HCT116 (cell line): ENCODE results near the gene ITPR2. TPM values are rescaled to one million over a fixed set of nuclear protein-coding genes. Genes with fewer than 3 reads are reported as not detected.

ENCODE experiments used
- ATAC-seq: fragments of 200-7000 bp; cut with Tn5 transposase; 2 replicates; pipeline ENCODE4 v1.9.1; 2020; ENCODE audit warnings: mild to moderate bottlenecking, moderate library complexity
- BruUV-seq: library from RNA; stranded (reverse); fragments of 400-500 nt; replicated peaks from 2 replicates; lab custom pipeline; 2021; lab: Mats Ljungman, UMichigan
- CTCF ChIA-PET: fragments of 300-600 bp; sonication (Branson Sonifier 250); formaldehyde crosslinking; loops from one replicate; lab custom pipeline; 2021; ENCODE audit warnings: antibody characterized with exemption; lab: Charles Lee
- POLR2A ChIA-PET: fragments of 300-600, 350-600 bp; sonication (Branson Sonifier 250); formaldehyde crosslinking; loops from one replicate; lab custom pipeline; 2021; ENCODE audit warnings: antibody characterized with exemption; lab: Charles Lee
- RAD21 ChIA-PET, 2 experiments: fragments of 300-600 bp; sonication (Branson Sonifier 250); formaldehyde crosslinking; loops; one replicate each; lab custom pipeline; 2023; ENCODE audit warnings: low total read pairs in 2 of 2; ENCODE audit not compliant: uncharacterized antibody in 2 of 2, unreplicated experiment in 2 of 2, low non-redundant PET in 1 of 2; lab: Charles Lee
- DNase-seq: peaks from one replicate; pipeline ENCODE4 v3.0.0-alpha.2; 2010; ENCODE audit warnings: low read depth, low spot score
- H2AFZ ChIP-seq: fragments of 200-600 bp; shearing (Covaris generic), sonication (generic); 2 replicates; pipeline ENCODE4 v1.6.1; 2017; ENCODE audit warnings: low read depth, mixed run types, mixed read lengths, antibody characterized with exemption, low read length; ENCODE audit not compliant: poor library complexity, severe bottlenecking
- H3K27ac ChIP-seq: 2 replicates; pipeline ENCODE4 v1.5.1; 2012; ENCODE audit warnings: low read depth, low read length
- H3K27me3 ChIP-seq: fragments of 200-600 bp; sonication (generic); 2 replicates; pipeline ENCODE4 v1.6.1; 2016; ENCODE audit warnings: mixed run types, low read length, mixed read lengths; ENCODE audit not compliant: insufficient read depth
- H3K36me3 ChIP-seq, 2 experiments: fragments of 200-500 bp in 1 of 2; fragments of 200-600 bp in 1 of 2; sonication (Bioruptor generic) in 1 of 2; sonication (generic) in 1 of 2; 2 replicates each; pipeline versions ENCODE4 v1.5.1 to v1.6.1; 2014 to 2016; ENCODE audit warnings: low read length in 2 of 2, inconsistent platforms in 1 of 2, mixed read lengths in 1 of 2, mixed run types in 1 of 2; ENCODE audit not compliant: insufficient read depth in 2 of 2, control insufficient read depth in 1 of 2
- H3K4me1 ChIP-seq, 2 experiments: fragments of 200-600 bp in 1 of 2; sonication (generic) in 1 of 2; 2 replicates each; pipeline versions ENCODE4 v1.5.1 to v1.6.1; 2012 to 2017; ENCODE audit warnings: low read length in 2 of 2, inconsistent platforms in 1 of 2, mild to moderate bottlenecking in 1 of 2, mixed read lengths in 1 of 2, mixed run types in 1 of 2, moderate library complexity in 1 of 2; ENCODE audit not compliant: insufficient read depth in 2 of 2, control insufficient read depth in 1 of 2
- H3K4me2 ChIP-seq: fragments of 200-600 bp; sonication (generic); 2 replicates; pipeline ENCODE4 v1.6.1; 2017; ENCODE audit warnings: mixed run types, low read length, mixed read lengths
- H3K4me3 ChIP-seq, 2 experiments: fragments of 200-600 bp in 1 of 2; sonication (generic) in 1 of 2; replicated peaks in 1 of 2; 2 replicates each; pipeline ENCODE4 v1.5.1; 2011 to 2016; ENCODE audit warnings: low read length in 2 of 2, control low read depth in 1 of 2, low read depth in 1 of 2, mild to moderate bottlenecking in 1 of 2, mixed read lengths in 1 of 2, mixed run types in 1 of 2
- H3K79me2 ChIP-seq: fragments of 200-600 bp; sonication (generic); 2 replicates; pipeline ENCODE4 v1.6.1; 2017; ENCODE audit warnings: mild to moderate bottlenecking, mixed run types, low read length, moderate library complexity, mixed read lengths; ENCODE audit not compliant: insufficient read depth
- H3K9ac ChIP-seq: fragments of 200-600 bp; sonication (generic); 2 replicates; pipeline ENCODE4 v1.6.1; 2016; ENCODE audit warnings: low read length, mixed read lengths
- H3K9me2 ChIP-seq: fragments of 200-600 bp; sonication (generic), shearing (Covaris generic); 2 replicates; pipeline ENCODE4 v1.6.1; 2017; ENCODE audit warnings: mixed run types, mild to moderate bottlenecking, moderate library complexity; ENCODE audit not compliant: insufficient read depth
- H3K9me3 ChIP-seq, 2 experiments: fragments of 200-500 bp in 1 of 2; fragments of 200-600 bp in 1 of 2; sonication (Bioruptor generic) in 1 of 2; sonication (generic) in 1 of 2; 2 replicates each; pipeline ENCODE4 v1.6.1; 2014 to 2017; ENCODE audit warnings: low read length in 2 of 2, mixed read lengths in 2 of 2, inconsistent platforms in 1 of 2, low read depth in 1 of 2, mild to moderate bottlenecking in 1 of 2, mixed run types in 1 of 2, moderate library complexity in 1 of 2; ENCODE audit not compliant: control insufficient read depth in 1 of 2, insufficient read depth in 1 of 2
- H4K20me1 ChIP-seq: fragments of 200-600 bp; sonication (generic), shearing (Covaris generic); 2 replicates; pipeline ENCODE4 v1.6.1; 2017; ENCODE audit warnings: mixed run types, mild to moderate bottlenecking, moderate library complexity; ENCODE audit not compliant: insufficient read depth
- CBX3 ChIP-seq: IDR thresholded peaks from 2 replicates; pipeline ENCODE4 v1.6.1; 2012; ENCODE audit warnings: low read depth
- ELF1 ChIP-seq: IDR thresholded peaks from 2 replicates; pipeline ENCODE4 v1.6.1; 2012; ENCODE audit warnings: low read depth, borderline replicate concordance
- EZH2 ChIP-seq: fragments of 200-600 bp; sonication (generic); IDR thresholded peaks from 2 replicates; pipeline ENCODE4 v1.6.1; 2017; ENCODE audit warnings: antibody characterized with exemption, mixed run types
- EZH2phosphoT487 ChIP-seq: fragments of 200-600 bp; IDR thresholded peaks from 2 replicates; pipeline ENCODE4 v1.6.1; 2018; ENCODE audit warnings: antibody characterized with exemption, borderline replicate concordance
- FOSL1 ChIP-seq: IDR thresholded peaks from 2 replicates; pipeline ENCODE4 v1.6.1; 2012; ENCODE audit warnings: low read depth
- JUND ChIP-seq: IDR thresholded peaks from 2 replicates; pipeline ENCODE4 v1.6.1; 2012
- MAX ChIP-seq: IDR thresholded peaks from 2 replicates; pipeline ENCODE4 v1.6.1; 2012
- RAD21 ChIP-seq: IDR thresholded peaks from 2 replicates; pipeline ENCODE4 v1.6.1; 2012; ENCODE audit warnings: low read depth, mild to moderate bottlenecking
- SIN3A ChIP-seq: IDR thresholded peaks from 2 replicates; pipeline ENCODE4 v1.6.1; 2012; ENCODE audit warnings: low read depth
- SP1 ChIP-seq: IDR thresholded peaks from 2 replicates; pipeline ENCODE4 v1.6.1; 2012; ENCODE audit warnings: low read depth
- SRF ChIP-seq: IDR thresholded peaks from 2 replicates; pipeline ENCODE4 v1.6.1; 2012; ENCODE audit warnings: low read depth
- TCF7L2 ChIP-seq: IDR thresholded peaks from 2 replicates; pipeline ENCODE4 v1.7.0; 2011; ENCODE audit warnings: borderline replicate concordance, inconsistent platforms; ENCODE audit not compliant: insufficient read depth, insufficient read length; ENCODE audit errors: extremely low read depth
- YY1 ChIP-seq: IDR thresholded peaks from 2 replicates; pipeline ENCODE4 v1.6.1; 2011; ENCODE audit warnings: low read length, low read depth, moderate library complexity, mild to moderate bottlenecking; ENCODE audit not compliant: insufficient replicate concordance; ENCODE audit errors: extremely low read depth
- intact Hi-C: fragments of 100-400 bp; cut with micrococcal nuclease; formaldehyde crosslinking; loops from 2 replicates; pipeline ENCODE4 v1.10.0; 2022
- total RNA-seq: library from RNA; stranded (reverse); gene quantifications from one replicate; pipeline ENCODE4 v1.2.1, GENCODE V29; 2021; ENCODE audit not compliant: unreplicated experiment
- TF ChIP-seq, protein P1 (sequence below): IDR thresholded peaks from 2 replicates; pipeline ENCODE4 v1.6.1; 2012

Gene ITPR2
- total RNA-seq, 1 experiment from 2014 or later, result 6.5 TPM

DNA sequence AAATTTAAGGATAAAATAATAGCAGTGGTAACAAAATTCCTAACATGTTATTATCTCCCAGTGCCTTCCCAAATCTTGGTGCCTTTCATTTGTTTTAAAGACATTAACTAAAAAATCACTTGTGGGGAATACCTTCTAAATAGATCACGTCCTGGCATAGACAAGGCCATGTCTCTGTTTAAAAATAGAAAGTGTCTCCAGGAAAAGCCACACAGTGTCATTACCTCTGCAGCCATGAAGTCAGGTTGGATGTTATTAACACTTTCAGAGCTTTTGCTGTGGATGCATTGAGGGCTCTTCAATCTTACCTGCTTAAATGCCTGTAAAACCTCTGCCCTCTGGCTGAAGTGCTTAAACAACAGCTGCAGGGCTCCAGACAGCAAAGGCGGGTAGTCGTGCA lies 211.1 kb downstream of the ITPR2 start:
- ChIA-PET POLR2A (no interaction called here), CTCF (no interaction called here)
- BruUV-seq, result no TSS peak
- Histone ChIP-seq H3K9me3 (no peaks in the 10 kb centered on the region), H3K27ac (no peak overlapping the region), H3K27me3 (no peaks in the 10 kb centered on the region), H3K79me2 (no peaks in the 10 kb centered on the region), H3K9me2 (no peaks in the 10 kb centered on the region), H3K4me2 (no peak overlapping the region)
- no peak for DNase-seq
- no peak for TF ChIP-seq TCF7L2
- TF ChIP-seq, protein P1, sequence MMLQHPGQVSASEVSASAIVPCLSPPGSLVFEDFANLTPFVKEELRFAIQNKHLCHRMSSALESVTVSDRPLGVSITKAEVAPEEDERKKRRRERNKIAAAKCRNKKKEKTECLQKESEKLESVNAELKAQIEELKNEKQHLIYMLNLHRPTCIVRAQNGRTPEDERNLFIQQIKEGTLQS, result no peak
- TF ChIP-seq YY1, result no peak
- no peak for TF ChIP-seq CBX3
- TF ChIP-seq SIN3A, result no peak
- TF ChIP-seq EZH2phosphoT487, result no peak
- TF ChIP-seq MAX, result no peak
- no peak for TF ChIP-seq RAD21
- TF ChIP-seq JUND, result no peak
- no peak for TF ChIP-seq EZH2
- no peak for TF ChIP-seq SRF
- no peak for TF ChIP-seq SP1
- no peak for TF ChIP-seq FOSL1
- TF ChIP-seq ELF1, result no peak
- TF ChIP-seq, all 23 proteins: peak for 0
- Histone ChIP-seq H3K9ac (no peak overlapping the region), H3K4me1 (no peaks in the 10 kb centered on the region), H3K36me3 (no peaks in the 10 kb centered on the region), H4K20me1 (no peaks in the 10 kb centered on the region), H3K4me3 (no peak overlapping the region), H2AFZ (no peak overlapping the region)
- RAD21 ChIA-PET, result no interaction called here
- no peak for ATAC-seq
- intact Hi-C loops, result no loop called here
